Liver (tissue), 3 donors: ENCODE results near the gene MNAT1.

Experiments
- CTCF ChIP-seq: fragments of 150-350 bp; IDR thresholded peaks from 2 replicates; pipeline ENCODE4 v1.5.1; 2017; ENCODE audit warnings: improper control_type of control experiment, low read depth, low read length; ENCODE audit not compliant: missing input control
- EGR1 ChIP-seq, 2 donors: IDR thresholded peaks; 2 replicates each; pipeline ENCODE4 v1.6.1; 2016 to 2018; ENCODE audit warnings: antibody characterized with exemption in 2 of 2, low read depth in 2 of 2
- GABPA ChIP-seq, 2 donors: IDR thresholded peaks in 1 of 2; conservative IDR thresholded peaks in 1 of 2; 2 replicates each; pipeline ENCODE4 v1.6.1; 2016; ENCODE audit warnings: antibody characterized with exemption in 2 of 2, mild to moderate bottlenecking in 1 of 2, moderate library complexity in 1 of 2
- JUND ChIP-seq, 2 donors: IDR thresholded peaks; 2 replicates each; pipeline ENCODE4 v1.6.1; 2016; ENCODE audit warnings: antibody characterized with exemption in 2 of 2
- NR2F2 ChIP-seq: IDR thresholded peaks from 2 replicates; pipeline ENCODE4 v1.6.1; 2016; ENCODE audit warnings: antibody characterized with exemption
- RAD21 ChIP-seq, 2 donors: IDR thresholded peaks; 2 replicates each; pipeline ENCODE4 v1.6.1; 2016; ENCODE audit warnings: antibody characterized with exemption in 2 of 2, mild to moderate bottlenecking in 2 of 2
- REST ChIP-seq: IDR thresholded peaks from 2 replicates; pipeline ENCODE4 v1.6.1; 2016; ENCODE audit warnings: antibody characterized with exemption, mild to moderate bottlenecking
- RXRA ChIP-seq, 2 donors: IDR thresholded peaks; 2 replicates each; pipeline ENCODE4 v1.6.1; 2017 to 2018; ENCODE audit warnings: antibody characterized with exemption in 2 of 2, mild to moderate bottlenecking in 1 of 2
- TAF1 ChIP-seq: conservative IDR thresholded peaks from 2 replicates; pipeline ENCODE4 v1.6.1; 2016; ENCODE audit warnings: antibody characterized with exemption, mild to moderate bottlenecking
- YY1 ChIP-seq: IDR thresholded peaks from 2 replicates; pipeline ENCODE4 v1.6.1; 2016; ENCODE audit warnings: antibody characterized with exemption, mild to moderate bottlenecking
- TF ChIP-seq, protein P1 (sequence below): IDR thresholded peaks from 2 replicates; pipeline ENCODE4 v1.6.1; 2016; ENCODE audit warnings: antibody characterized with exemption
- donor health status: healthy.
- donor health status: healthy.

- TF ChIP-seq RXRA (IDR thresholded peaks at IDR 0.05) (no peak), CTCF (no peak), REST (no peak), RAD21 (IDR thresholded peaks at IDR 0.05) (no peak), NR2F2 (no peak), GABPA (IDR thresholded peaks at IDR 0.05 in 1 of 2, conservative IDR thresholded peaks at IDR 0.05 in 1 of 2) (no peak), YY1 (no peak), JUND (IDR thresholded peaks at IDR 0.05) (no peak), TAF1 (no peak), EGR1 (IDR thresholded peaks at IDR 0.05; ENCODE audit: low read depth in 2 of 2) (no peak)
- TF ChIP-seq, protein P1, sequence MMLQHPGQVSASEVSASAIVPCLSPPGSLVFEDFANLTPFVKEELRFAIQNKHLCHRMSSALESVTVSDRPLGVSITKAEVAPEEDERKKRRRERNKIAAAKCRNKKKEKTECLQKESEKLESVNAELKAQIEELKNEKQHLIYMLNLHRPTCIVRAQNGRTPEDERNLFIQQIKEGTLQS = no peak
Observed at GRCh38 chr14:60973070-60973469, 238.5 kb downstream of the MNAT1 start.
